ENCODE results near the gene MCM9. TPM values are rescaled to one million over a fixed set of nuclear protein-coding genes. Genes with fewer than 3 reads are reported as not detected.

Gene MCM9
- total RNA-seq, 1 experiment from 2014 or later: 18.6 TPM

- Mint-ChIP-seq H3K4me3 (no peak overlapping the region), H3K4me1 (peaks cover 7 to 10% of the 10 kb centered on the region in 2 experiments; a peak in 3 of 4 replicates), H3K36me3 (ENCODE audit: insufficient read depth in 1 of 3, low read depth in 3 of 3) (peaks cover 0 to 8% (median 2%) of the 10 kb centered on the region in 3 experiments; a peak in 2 of 7 replicates), H3K27me3 (ENCODE audit: low read depth) (no peaks in the 10 kb centered on the region), H3K9me3 (peaks cover 5 to 6% of the 10 kb centered on the region in 2 experiments; a peak in 3 of 5 replicates), H3K27ac (no peak overlapping the region)
- no peak overlapping the region for H2AK5ac ChIP-seq (ENCODE audit: insufficient read length, low read length)
- H2BK120ac ChIP-seq (ENCODE audit: low read depth, low read length, poor library complexity, severe bottlenecking): no peak overlapping the region
- no peaks in the 10 kb centered on the region for H3K79me2 ChIP-seq (ENCODE audit: insufficient read depth, low read length)
- H3K23me2 ChIP-seq (ENCODE audit: insufficient read length, low read depth, low read length, poor library complexity, severe bottlenecking): no peaks in the 10 kb centered on the region
- no peak overlapping the region for H2AFZ ChIP-seq (ENCODE audit: low read length)
- H2BK15ac ChIP-seq (ENCODE audit: low read depth, low read length): no peak overlapping the region
- no peak overlapping the region for H3K18ac ChIP-seq (ENCODE audit: insufficient read length, low read depth, low read length)
- no peak overlapping the region for H4K5ac ChIP-seq (ENCODE audit: insufficient read length, low read depth, low read length)
- H3K27ac ChIP-seq (ENCODE audit: insufficient read length, low read depth, low read length): no peak overlapping the region
- H3K9ac ChIP-seq (ENCODE audit: extremely low read depth, insufficient read length, low read length): no peak overlapping the region
- H3K4me1 ChIP-seq (ENCODE audit: insufficient read depth, low read length): no peaks in the 10 kb centered on the region; the same call in 1 of the 2 replicates
- H2BK12ac ChIP-seq (ENCODE audit: insufficient read length, low read depth, low read length): no peak overlapping the region
- H4K8ac ChIP-seq (replicated peaks; ENCODE audit: insufficient read length, low read depth, low read length): no peak overlapping the region
- H4K91ac ChIP-seq (ENCODE audit: insufficient read length, low read depth, low read length): no peak overlapping the region
- no peak overlapping the region for H2BK5ac ChIP-seq (ENCODE audit: insufficient read length, low read length)
- H3K56ac ChIP-seq (ENCODE audit: insufficient read length, low read depth, low read length): no peak overlapping the region
- no peaks in the 10 kb centered on the region for H4K20me1 ChIP-seq (ENCODE audit: control insufficient read depth, insufficient read depth, insufficient read length)
- H3T11ph ChIP-seq (ENCODE audit: low read length): no peak overlapping the region
- no peak overlapping the region for H3K4me2 ChIP-seq (ENCODE audit: insufficient read depth, insufficient read length, low read length)
- no peaks in the 10 kb centered on the region for H3K9me3 ChIP-seq (ENCODE audit: control insufficient read depth, low read depth, low read length)
- no peak overlapping the region for H2BK20ac ChIP-seq (ENCODE audit: low read depth, low read length, poor library complexity, severe bottlenecking)
- DNase-seq: no peak
- no peaks in the 10 kb centered on the region for H3K79me1 ChIP-seq (ENCODE audit: insufficient read depth, low read depth, low read length, poor library complexity, severe bottlenecking)
- WGBS (ENCODE audit: extremely low coverage, insufficient read length, low lambda C conversion rate): no CpG with 5 or more reads among the region's 6 CpGs
- TF ChIP-seq CTCF (conservative IDR thresholded peaks at IDR 0.05): no peak
- H3K23ac ChIP-seq (ENCODE audit: insufficient read length, low read depth, low read length): no peak overlapping the region
- H3K4ac ChIP-seq (ENCODE audit: low read depth, low read length): no peak overlapping the region
- no peaks in the 10 kb centered on the region for H3K27me3 ChIP-seq (ENCODE audit: insufficient read depth, low read length)
- H3K14ac ChIP-seq (ENCODE audit: insufficient read depth, low read length): no peak overlapping the region
These were observed 147.1 kb downstream of the MCM9 start for GRCh38 chr6:118787724-118788423.

Measured in H9 (cell line).